Keratinocyte (primary cell): Measurements from ENCODE around the gene LHPP.

Experiments used
- CTCF ChIP-seq, 3 experiments: IDR thresholded peaks in 1 of 3; conservative IDR thresholded peaks in 1 of 3; optimal IDR thresholded peaks in 1 of 3; 2 replicates in 2 of 3; 3 replicates in 1 of 3; pipeline versions ENCODE3 to v1.5.1; 2011; ENCODE audit warnings: low read length in 3 of 3, mild to moderate bottlenecking in 3 of 3, moderate library complexity in 2 of 3, control low read depth in 1 of 3, inconsistent platforms in 1 of 3; ENCODE audit not compliant: insufficient read depth in 2 of 3; ENCODE audit errors: extremely low read depth in 1 of 3
- EZH2 ChIP-seq: IDR thresholded peaks from one replicate; pipeline ENCODE4 v1.6.1; 2012; ENCODE audit warnings: inconsistent platforms, mild to moderate bottlenecking, low read length, moderate library complexity

GRCh38 chr10:124465777-124466488 is 4.3 kb downstream of the LHPP start:
- TF ChIP-seq CTCF (optimal IDR thresholded peaks at IDR 0.05 in 1 of 3, IDR thresholded peaks at IDR 0.05 in 1 of 3, conservative IDR thresholded peaks at IDR 0.05 in 1 of 3; ENCODE audit: extremely low read depth in 1 of 3, insufficient read depth in 2 of 3, low read length in 3 of 3): no peak
- TF ChIP-seq EZH2: no peak
